Measurements from ENCODE around the gene CXXC5. TPM values are rescaled to one million over a fixed set of nuclear protein-coding genes. Genes with fewer than 3 reads are reported as not detected.

The CXXC5 gene
- total RNA-seq, 2 donors from 2014 or later = 32.3 to 40.4 TPM

GRCh38 chr5:139636207-139636792 is 11.8 kb upstream of the CXXC5 start:
- Histone ChIP-seq H3K36me3 (no peaks in the 10 kb centered on the region), H3K4me3 (no peak overlapping the region), H3K27ac (peak overlapping the region; percentile 93), H3K9me3 (no peaks in the 10 kb centered on the region), H3K4me1 (peaks cover 20% of the 10 kb centered on the region), H3K9ac (ENCODE audit: low read depth in 2 of 2, low read length in 2 of 2) (peak overlapping the region in 1 of 2 donors; percentile 82), H3K27me3 (no peaks in the 10 kb centered on the region)
- intact Hi-C loops (cut with DNase I) = no loop called here
- no peak for TF ChIP-seq CTCF (IDR thresholded peaks at IDR 0.05)
- DNase-seq = peak; percentile 67

- no peaks in the 10 kb centered on the region for H3K9me3 ChIP-seq
- peak overlapping the region; percentile 93 for H3K27ac ChIP-seq
- H3K4me3 ChIP-seq = peak overlapping the region; percentile 36
- H3K27me3 ChIP-seq = no peaks in the 10 kb centered on the region
- intact Hi-C loops (cut with DNase I) = no loop called here
- no peak for TF ChIP-seq CTCF (IDR thresholded peaks at IDR 0.05)
- no peak for DNase-seq
- peak overlapping the region; percentile 13 to 82 for H3K9ac ChIP-seq (ENCODE audit: low read depth in 2 of 2, low read length in 2 of 2)
- H3K36me3 ChIP-seq = no peaks in the 10 kb centered on the region
- peaks cover 20% of the 10 kb centered on the region for H3K4me1 ChIP-seq
Observed at GRCh38 chr5:139636975-139637408, 11.2 kb upstream of the CXXC5 start.

GRCh38 chr5:139637438-139638089 is 10.6 kb upstream of the CXXC5 start:
- H3K9ac ChIP-seq (ENCODE audit: low read depth in 2 of 2, low read length in 2 of 2) = peak overlapping the region; percentile 82
- intact Hi-C loops (cut with DNase I) = no loop called here
- H3K4me1 ChIP-seq = peaks cover 20% of the 10 kb centered on the region
- H3K9me3 ChIP-seq = no peaks in the 10 kb centered on the region
- DNase-seq = peak; percentile 84
- TF ChIP-seq CTCF (IDR thresholded peaks at IDR 0.05) = no peak
- H3K36me3 ChIP-seq = no peaks in the 10 kb centered on the region
- peak overlapping the region; percentile 36 for H3K4me3 ChIP-seq
- peak overlapping the region; percentile 93 for H3K27ac ChIP-seq
- no peaks in the 10 kb centered on the region for H3K27me3 ChIP-seq

GRCh38 chr5:139638090-139638735 is 9.9 kb upstream of the CXXC5 start:
- H3K4me1 ChIP-seq = peaks cover 21% of the 10 kb centered on the region
- TF ChIP-seq CTCF (IDR thresholded peaks at IDR 0.05) = no peak
- H3K27me3 ChIP-seq = no peaks in the 10 kb centered on the region
- DNase-seq = peak; percentile 85
- H3K9me3 ChIP-seq = no peaks in the 10 kb centered on the region
- peak overlapping the region; percentile 36 for H3K4me3 ChIP-seq
- H3K36me3 ChIP-seq = no peaks in the 10 kb centered on the region
- intact Hi-C loops (cut with DNase I) = no loop called here
- peak overlapping the region; percentile 82 for H3K9ac ChIP-seq (ENCODE audit: low read depth in 2 of 2, low read length in 2 of 2)
- peak overlapping the region; percentile 93 for H3K27ac ChIP-seq

- H3K27ac ChIP-seq = peak overlapping the region; percentile 93
- intact Hi-C loops (cut with DNase I) = no loop called here
- peak overlapping the region; percentile 82 for H3K9ac ChIP-seq (ENCODE audit: low read depth in 2 of 2, low read length in 2 of 2)
- no peaks in the 10 kb centered on the region for H3K36me3 ChIP-seq
- no peak for TF ChIP-seq CTCF (IDR thresholded peaks at IDR 0.05)
- no peaks in the 10 kb centered on the region for H3K9me3 ChIP-seq
- DNase-seq = peak; percentile 22
- no peaks in the 10 kb centered on the region for H3K27me3 ChIP-seq
- peaks cover 26% of the 10 kb centered on the region for H3K4me1 ChIP-seq
- H3K4me3 ChIP-seq = peak overlapping the region; percentile 36
Observed at GRCh38 chr5:139638736-139639618, 9.2 kb upstream of the CXXC5 start.

Measured in colonic mucosa (tissue), 4 donors.